HG03558 (cell line): ENCODE results near the gene FIG4.
"Not testable (repeated sequence)": the region's sequence is repeated elsewhere in the genome, so short reads cannot be mapped to it uniquely, and the experiment has no call there.

Source experiments
- ATAC-seq: cut with Tn5 transposase; IDR thresholded peaks from one replicate; pipeline ENCODE4 v1.9.1; 2021; ENCODE audit warnings: moderate number of reproducible peaks; ENCODE audit not compliant: unreplicated experiment; ENCODE audit errors: extremely low read depth

The FIG4 gene

GRCh38 chr6:109744779-109745178, 53.7 kb downstream of the FIG4 start:
- ATAC-seq = not testable (repeated sequence)

- ATAC-seq = no peak
Observed at GRCh38 chr6:109747221-109747620, 56.1 kb downstream of the FIG4 start.

GRCh38 chr6:109759098-109759955, 68.2 kb downstream of the FIG4 start:
- ATAC-seq = no peak

- no peak for ATAC-seq
Observed at GRCh38 chr6:109760208-109760607, 69.1 kb downstream of the FIG4 start.

DNA sequence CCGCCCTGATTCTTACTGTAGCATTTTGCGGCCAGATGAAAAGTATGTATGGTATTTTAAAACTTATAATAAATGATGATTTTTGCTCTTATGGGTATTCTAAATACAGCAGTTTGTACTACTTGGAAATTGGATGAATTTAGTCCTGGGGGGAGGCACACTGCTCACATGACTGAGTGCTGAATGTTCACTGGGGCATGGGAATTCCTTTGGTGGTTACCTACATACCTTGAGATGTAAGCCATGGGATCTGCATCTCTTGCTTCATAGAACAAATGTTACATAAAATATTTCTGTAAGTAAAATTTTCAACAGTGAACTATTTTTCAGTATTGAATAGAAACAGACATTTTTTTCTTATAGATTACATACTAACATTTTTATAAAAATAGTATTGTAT, 71.1 kb downstream of the FIG4 start:
- no peak for ATAC-seq

DNA sequence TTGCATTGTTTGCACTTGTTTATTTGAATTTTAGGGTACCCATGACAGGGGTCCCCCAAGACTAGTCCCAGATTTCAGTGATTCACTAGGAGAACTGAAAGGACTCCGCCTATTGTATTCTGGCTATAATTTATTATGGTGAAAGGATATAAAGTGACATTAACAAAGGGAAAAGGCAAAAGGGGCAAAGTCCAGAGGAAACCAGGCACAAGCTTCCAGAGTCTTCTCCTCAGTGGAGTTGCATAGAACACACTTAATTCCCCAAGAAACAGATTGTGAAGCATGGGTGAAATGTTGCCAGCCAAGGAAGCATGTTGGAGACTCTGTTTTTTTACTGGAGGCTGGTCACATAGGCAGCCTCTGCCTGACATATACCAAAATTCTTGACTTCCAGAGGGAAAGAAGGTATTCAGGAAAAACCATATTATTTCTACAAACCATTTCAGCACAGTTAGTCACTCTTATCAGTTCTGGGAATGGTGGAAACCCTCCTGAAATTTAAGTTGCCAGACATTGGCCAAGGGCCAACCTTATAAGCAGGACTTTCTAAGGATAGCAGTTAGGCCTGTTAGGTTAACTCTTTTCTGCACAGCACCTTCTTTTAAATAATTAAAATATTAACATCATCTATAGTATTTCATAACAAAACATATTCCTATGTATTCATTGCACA, 71.8 kb downstream of the FIG4 start:
- ATAC-seq = no peak

- ATAC-seq = no peak
Observed at GRCh38 chr6:109766167-109766566, 75.1 kb downstream of the FIG4 start.

DNA sequence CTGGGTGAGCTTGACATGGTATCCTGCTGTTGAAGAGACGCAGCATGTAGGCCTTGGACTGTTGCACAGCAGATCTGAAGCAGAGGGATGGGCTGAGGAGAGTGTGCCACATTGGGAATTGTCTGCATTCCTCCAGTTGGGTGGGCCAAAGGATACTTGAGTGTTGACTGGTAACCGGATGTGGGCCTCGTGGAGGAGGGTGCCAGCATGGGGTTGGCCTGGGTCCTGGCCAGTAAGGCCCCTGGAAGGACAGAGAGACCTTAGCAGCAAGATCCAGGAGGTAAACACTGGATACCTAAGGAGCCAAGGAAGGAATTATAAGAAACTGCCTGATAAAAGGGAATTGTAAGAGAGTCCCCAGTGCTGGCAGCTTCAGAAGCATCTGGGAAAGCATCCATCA, 76.9 kb downstream of the FIG4 start:
- no peak for ATAC-seq

- ATAC-seq = no peak
Observed at GRCh38 chr6:109768485-109768884, 77.4 kb downstream of the FIG4 start.

DNA sequence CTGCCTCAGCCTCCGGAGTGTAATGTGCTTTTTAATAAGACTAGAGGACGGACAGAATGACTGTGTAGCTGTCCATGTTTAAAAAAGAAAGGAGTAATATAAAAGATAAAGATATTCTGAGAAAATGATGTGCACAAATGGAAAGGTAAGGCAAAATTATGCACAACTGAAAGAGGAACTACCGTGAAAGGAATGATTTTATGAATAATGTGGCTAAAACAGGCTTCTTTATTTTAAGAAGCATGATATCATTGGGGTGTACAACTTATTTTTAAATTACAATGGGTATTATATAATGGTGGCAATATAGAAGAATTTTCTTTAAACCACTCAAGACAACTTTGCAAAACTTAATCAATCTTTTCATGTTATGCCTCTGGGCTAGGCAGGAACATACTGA, 78.1 kb downstream of the FIG4 start:
- ATAC-seq = no peak

- no peak for ATAC-seq
Observed at GRCh38 chr6:109770047-109770446, 79.0 kb downstream of the FIG4 start.

DNA sequence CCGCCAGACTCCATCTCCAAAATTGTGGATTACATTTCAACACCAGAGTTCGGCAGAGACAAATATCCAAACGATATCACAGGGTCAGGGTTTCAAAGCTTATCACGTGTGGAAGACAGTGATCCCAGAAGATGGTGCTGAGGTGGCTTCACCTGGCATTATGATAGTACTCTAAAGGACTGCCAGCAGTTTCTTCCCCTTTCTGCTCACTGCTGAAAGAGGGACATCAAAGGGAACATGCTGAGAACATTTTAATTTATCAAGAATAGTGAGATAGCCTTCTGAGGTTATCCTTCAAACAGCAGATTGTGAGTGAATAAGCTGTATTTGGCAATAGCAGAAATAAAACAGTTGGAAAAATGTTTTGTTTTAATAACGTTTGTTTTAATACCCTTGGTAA, 79.7 kb downstream of the FIG4 start:
- no peak for ATAC-seq

DNA sequence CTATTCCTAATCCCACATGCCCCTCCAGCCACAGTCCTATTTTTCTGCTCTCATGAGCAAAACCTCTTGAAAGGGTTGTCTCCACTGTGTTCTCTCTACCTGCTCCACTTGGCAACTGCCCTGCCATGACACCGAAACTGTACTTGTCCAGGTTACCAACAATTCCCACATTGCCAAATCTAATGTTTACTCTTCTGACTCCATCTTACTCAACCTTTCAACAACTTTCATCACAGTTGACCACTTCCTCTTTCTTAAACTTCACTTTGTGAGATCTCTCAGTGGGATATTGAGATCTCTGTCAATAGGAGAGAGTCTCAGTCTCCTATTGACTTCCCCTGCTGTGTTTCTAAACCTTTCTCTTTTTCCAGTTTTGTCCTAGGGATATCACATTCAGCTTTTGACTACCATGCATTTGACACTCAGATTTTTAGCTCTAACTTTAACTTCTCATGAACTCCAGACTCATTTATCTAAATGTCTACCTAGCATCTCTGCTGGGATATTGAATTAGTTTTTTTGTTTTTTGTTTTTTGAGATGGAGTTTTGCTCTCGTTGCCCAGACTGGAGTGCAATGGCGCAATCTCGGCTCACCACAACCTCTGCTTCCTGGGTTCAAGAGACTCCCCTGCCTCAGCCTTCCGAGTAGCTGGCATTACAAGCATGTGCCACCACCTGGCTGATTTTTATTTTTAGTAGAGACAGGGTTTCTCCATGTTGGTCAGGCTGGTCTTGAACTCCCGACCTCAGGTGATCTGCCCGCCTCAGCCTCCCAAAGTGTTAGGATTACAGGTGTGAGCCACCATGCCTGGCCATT, 81.1 kb downstream of the FIG4 start:
- ATAC-seq = peak; percentile 54

- ATAC-seq = no peak
Observed at GRCh38 chr6:109772883-109773431, 81.9 kb downstream of the FIG4 start.

GRCh38 chr6:109781001-109781400, 89.9 kb downstream of the FIG4 start:
- ATAC-seq = no peak

- no peak for ATAC-seq
Observed at GRCh38 chr6:109782491-109782999, 91.4 kb downstream of the FIG4 start.

DNA sequence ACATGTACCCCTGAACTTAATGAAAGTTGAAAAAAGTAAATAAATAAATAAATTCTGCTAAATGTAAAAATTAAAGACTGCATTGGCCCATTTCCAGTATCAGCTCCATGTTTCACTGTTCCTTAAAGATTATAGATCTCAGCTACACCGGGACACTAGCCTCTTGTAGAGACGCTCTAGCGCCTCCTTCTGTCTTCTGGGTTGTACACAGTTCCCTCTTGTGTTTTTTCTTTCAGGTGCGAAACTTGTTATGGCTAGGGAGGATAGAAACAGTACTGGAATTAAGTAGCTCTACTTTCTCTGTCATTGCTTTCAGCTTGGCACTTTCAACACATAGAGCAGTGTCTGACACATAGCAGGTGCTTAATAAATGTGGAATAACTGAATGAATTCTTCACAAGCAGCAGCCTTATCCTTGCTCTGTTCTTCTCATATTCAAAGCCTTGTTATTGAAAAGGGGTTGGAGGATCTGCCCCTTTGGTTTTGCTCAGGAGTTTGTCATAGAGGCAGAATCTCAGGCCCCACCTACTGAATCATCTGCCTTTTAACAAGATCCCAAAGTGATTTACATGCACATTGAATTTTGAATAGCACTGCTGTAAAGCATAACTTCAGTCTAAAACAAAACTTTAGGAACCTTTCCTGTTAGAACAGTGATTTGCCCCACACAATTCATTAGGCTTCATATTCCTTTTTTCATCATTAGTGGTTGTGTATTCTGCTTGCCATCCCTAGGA, 92.3 kb downstream of the FIG4 start:
- no peak for ATAC-seq

DNA sequence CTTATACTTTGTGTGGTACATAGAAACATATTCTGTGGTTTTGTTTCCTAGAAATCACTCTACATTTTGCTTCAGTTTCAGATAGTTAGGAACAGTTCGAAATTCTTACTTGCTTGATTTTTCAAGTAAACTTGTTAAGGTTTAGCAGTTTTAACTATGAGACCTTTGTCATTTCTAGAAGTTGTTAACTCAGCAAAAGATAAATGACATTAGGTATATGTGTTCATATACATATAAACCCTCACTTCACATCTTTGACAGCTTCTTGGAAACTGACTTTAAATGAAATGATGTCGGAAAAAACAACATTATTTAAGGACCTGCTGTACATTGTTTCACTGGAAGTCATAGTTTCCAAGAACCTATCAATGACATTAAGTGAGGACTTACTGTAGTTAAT, 96.2 kb downstream of the FIG4 start:
- no peak for ATAC-seq

DNA sequence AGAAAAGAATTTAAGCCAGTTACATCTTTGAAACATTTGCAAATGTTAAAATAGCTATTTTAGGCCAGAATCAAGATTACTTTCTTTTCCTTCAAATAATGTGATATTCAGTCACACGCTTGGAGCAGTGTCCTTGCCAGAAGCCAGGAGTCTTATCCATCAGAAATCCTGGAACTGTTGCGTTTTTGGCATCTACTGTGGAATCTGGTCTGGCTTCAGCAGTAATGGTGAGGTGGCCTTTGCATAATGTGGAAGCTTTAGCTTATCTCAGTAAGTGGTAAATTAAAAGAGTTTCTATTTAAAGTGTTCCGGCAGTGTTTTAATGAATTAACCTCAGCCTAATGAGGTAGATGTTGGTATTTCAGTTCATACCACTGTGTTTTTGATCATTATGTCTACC, 97.6 kb downstream of the FIG4 start:
- ATAC-seq = no peak

DNA sequence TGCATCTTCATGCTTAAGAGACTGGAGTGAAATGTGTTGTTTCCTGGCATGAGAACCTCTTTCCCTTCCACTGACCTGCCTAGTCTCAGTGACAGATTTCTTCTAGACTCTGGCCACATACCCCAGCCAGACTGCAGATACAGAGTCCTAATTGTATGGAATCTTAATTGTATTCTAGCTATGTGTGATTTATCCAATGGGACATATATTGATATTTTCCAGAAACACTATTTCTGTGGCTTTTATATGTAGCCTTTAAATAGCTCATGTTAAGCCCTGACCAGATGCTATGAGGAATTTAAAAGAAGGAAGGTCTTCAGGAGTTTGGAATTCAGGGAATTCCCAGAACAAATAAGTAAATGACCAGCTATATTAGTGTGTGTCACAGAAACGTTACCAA, 99.0 kb downstream of the FIG4 start:
- ATAC-seq = no peak
